Heart right ventricle (tissue), 16 donors: Measurements from ENCODE around the gene ZMYM3. TPM values are rescaled to one million over a fixed set of nuclear protein-coding genes. Genes with fewer than 3 reads are reported as not detected.

Source experiments
- ATAC-seq, 8 donors: fragments of 200-7000 bp; cut with Tn5 transposase; one replicate each; pipeline ENCODE4 v1.9.1; 2020; ENCODE audit warnings: mild to moderate bottlenecking in 8 of 8, moderate library complexity in 8 of 8, moderate number of reproducible peaks in 1 of 8
- DNase-seq, 2 donors: peaks; one replicate each; pipeline ENCODE4 v3.0.0-alpha.2; 2020
- H3K27ac ChIP-seq, 10 donors: fragments of 200-600 bp; sonication (generic) in 2 of 10; one replicate each; pipeline versions ENCODE4 v1.5.0 to v1.8.0; 2020 to 2022; ENCODE audit warnings: mild to moderate bottlenecking in 3 of 10
- H3K27me3 ChIP-seq, 7 donors: fragments of 200-600 bp; one replicate each; pipeline ENCODE4 v1.8.0; 2021 to 2022; ENCODE audit warnings: mild to moderate bottlenecking in 2 of 7
- H3K36me3 ChIP-seq, 9 donors: fragments of 200-600 bp; sonication (generic) in 1 of 9; one replicate each; pipeline versions ENCODE4 v1.5.0 to v1.8.0; 2020 to 2022; ENCODE audit warnings: mild to moderate bottlenecking in 2 of 9
- H3K4me1 ChIP-seq, 9 donors: fragments of 200-600 bp; sonication (generic) in 1 of 9; one replicate each; pipeline versions ENCODE4 v1.5.0 to v1.8.0; 2020 to 2022; ENCODE audit warnings: mild to moderate bottlenecking in 4 of 9
- H3K4me3 ChIP-seq, 10 donors: fragments of 200-600 bp; sonication (generic) in 2 of 10; one replicate each; pipeline versions ENCODE4 v1.5.0 to v1.8.0; 2020 to 2022; ENCODE audit warnings: mild to moderate bottlenecking in 7 of 10, moderate library complexity in 2 of 10
- H3K9me3 ChIP-seq, 11 donors: fragments of 200-600 bp in 10 of 11; sonication (generic) in 2 of 11; one replicate each; pipeline versions ENCODE4 v1.5.0 to v1.8.0; 2013 to 2022; ENCODE audit warnings: mild to moderate bottlenecking in 2 of 11, control low read depth in 1 of 11, moderate library complexity in 1 of 11
- WGBS, 2 donors: extraction: QIAGEN DNeasy Blood & Tissue Kit; methylation state at CpG; one replicate each; pipeline ENCODE4 v1.1.7; 2013; ENCODE audit warnings: inconsistent platforms in 1 of 2; 5-methylcytosine and 5-hydroxymethylcytosine counted together
- intact Hi-C, 10 donors: fragments of 100-400 bp; cut with DNase I; formaldehyde crosslinking; loops; one replicate each; pipeline versions ENCODE4 v1.11.1 to v1.14.2; 2022
- polyA plus RNA-seq, 2 donors: library from polyadenylated mRNA; stranded (reverse); fragments of 200-250 nt; gene quantifications; one replicate each; pipeline ENCODE4 v1.2.3, GENCODE V29; 2013
- total RNA-seq, 10 donors: library from RNA; stranded (reverse); fragmentation: NEBNext Ultra II Directional in 3 of 10; extraction: Animal tissue kit (Norgen Biotek cat#: 25700) in 3 of 10; gene quantifications; one replicate each; pipeline versions ENCODE4 v1.2.1 to v1.2.4, GENCODE V29; 2021 to 2023
- TF ChIP-seq, protein P1 (sequence below), 9 donors: fragments of 200-600 bp; sonication (generic) in 2 of 9; IDR thresholded peaks; one replicate each; pipeline versions ENCODE4 v1.5.0 to v1.8.0; 2021 to 2022; ENCODE audit warnings: antibody characterized with exemption in 9 of 9, mild to moderate bottlenecking in 5 of 9, moderate library complexity in 1 of 9
- donor health status: Arrhythmogenic right ventricular cardiomyopathy.
- donor health status: ischemic (EF 13 %, LVEDD 7.1; RV severe dilation, severe dysfunction).
- donor health status: healthy with polysubstance abuse.
- donor health status: DM: no; HTN: yes; CAD: no.
- donor health status: DM: no; HTN: no; CAD: no.
- donor health status: ischemic (EF 25% LVEDD 6.9; RV normal size, moderate dysfunction).
- donor health status: ischemic (EF 25% LVEDD 5.7; RV mildly dilated, moderate dysfunction).
- donor health status: healthy.
- donor health status: DM: yes; HTN: yes; CAD: no.
- donor health status: Ischemic cardiomyopathy.
- donor health status: ischemic (EF 35%, LVEDD 5.7; RV mildly dilated, moderate dysfunction).
- donor health status: nonischemic (EF 11% LVEDD 7.7; RV severe dilation, severe dysfunction).
- donor health status: DM: yes; HTN: yes; CAD: no.
- donor health status: PGD.
- donor health status: ischemic (EF 29% LVEDD 5.4; RV normal size, mild dysfunction).
- donor health status: nonischemic (EF 23%, LVEDD 6.1; RV moderate dilation, normal function).

Gene ZMYM3
- total and polyA plus RNA-seq, 12 donors: 4.4 to 18.7 (median 15.8) TPM

DNA sequence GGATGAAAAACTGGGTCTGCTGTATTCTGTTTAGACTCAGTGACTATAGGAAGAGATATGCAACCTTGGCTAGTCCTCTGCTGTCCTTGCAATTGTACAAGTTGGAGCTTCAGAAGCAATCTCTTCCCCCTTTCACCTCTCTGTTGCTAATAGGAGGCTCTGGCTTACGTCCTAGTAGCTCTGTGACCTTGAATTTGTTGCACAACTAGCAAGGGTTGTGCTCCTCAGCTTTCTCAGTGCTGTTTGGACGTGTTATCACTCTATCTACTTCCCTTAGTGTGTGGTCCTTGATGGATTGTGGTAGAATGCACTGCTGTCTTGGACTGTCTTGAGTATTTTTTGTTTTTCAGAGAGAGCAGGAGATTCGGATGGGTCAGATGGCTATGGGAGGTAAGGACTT, 44.2 kb upstream of the ZMYM3 start:
- Histone ChIP-seq H3K27ac (peak overlapping the region in 4 of 10 donors; percentile 9 to 53 (median 34)), H3K4me3 (no peak overlapping the region), H3K4me1 (peaks cover 0 to 17% (median 0%) of the 10 kb centered on the region in 9 donors), H3K27me3 (no peaks in the 10 kb centered on the region), H3K9me3 (no peaks in the 10 kb centered on the region), H3K36me3 (peaks cover 0 to 83% (median 40%) of the 10 kb centered on the region in 9 donors)
- intact Hi-C loops: no loop called here
- ATAC-seq: peak in 1 of 8 donors; percentile 28
- no peak for DNase-seq
- 49 to 64% methylated on average over 3 of the region's 3 CpGs for WGBS, 2 donors
- TF ChIP-seq, protein P1, sequence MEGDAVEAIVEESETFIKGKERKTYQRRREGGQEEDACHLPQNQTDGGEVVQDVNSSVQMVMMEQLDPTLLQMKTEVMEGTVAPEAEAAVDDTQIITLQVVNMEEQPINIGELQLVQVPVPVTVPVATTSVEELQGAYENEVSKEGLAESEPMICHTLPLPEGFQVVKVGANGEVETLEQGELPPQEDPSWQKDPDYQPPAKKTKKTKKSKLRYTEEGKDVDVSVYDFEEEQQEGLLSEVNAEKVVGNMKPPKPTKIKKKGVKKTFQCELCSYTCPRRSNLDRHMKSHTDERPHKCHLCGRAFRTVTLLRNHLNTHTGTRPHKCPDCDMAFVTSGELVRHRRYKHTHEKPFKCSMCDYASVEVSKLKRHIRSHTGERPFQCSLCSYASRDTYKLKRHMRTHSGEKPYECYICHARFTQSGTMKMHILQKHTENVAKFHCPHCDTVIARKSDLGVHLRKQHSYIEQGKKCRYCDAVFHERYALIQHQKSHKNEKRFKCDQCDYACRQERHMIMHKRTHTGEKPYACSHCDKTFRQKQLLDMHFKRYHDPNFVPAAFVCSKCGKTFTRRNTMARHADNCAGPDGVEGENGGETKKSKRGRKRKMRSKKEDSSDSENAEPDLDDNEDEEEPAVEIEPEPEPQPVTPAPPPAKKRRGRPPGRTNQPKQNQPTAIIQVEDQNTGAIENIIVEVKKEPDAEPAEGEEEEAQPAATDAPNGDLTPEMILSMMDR (IDR thresholded peaks at IDR 0.05): no peak

DNA sequence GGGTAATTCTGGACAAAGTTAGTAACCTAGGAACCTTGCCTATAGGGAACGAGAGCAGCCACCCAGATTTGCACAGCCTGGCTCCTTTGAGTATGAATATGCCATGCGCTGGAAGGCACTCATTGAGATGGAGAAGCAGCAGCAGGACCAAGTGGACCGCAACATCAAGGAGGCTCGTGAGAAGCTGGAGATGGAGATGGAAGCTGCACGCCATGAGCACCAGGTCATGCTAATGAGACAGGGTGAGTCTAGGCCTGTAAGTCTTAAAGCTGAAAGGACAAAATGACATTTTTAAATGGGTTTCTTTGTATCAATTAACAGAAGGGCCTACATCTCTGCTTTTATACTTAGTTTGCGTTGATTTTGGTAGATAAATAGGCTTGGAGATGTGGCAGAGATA, 42.9 kb upstream of the ZMYM3 start:
- DNase-seq: no peak

DNA sequence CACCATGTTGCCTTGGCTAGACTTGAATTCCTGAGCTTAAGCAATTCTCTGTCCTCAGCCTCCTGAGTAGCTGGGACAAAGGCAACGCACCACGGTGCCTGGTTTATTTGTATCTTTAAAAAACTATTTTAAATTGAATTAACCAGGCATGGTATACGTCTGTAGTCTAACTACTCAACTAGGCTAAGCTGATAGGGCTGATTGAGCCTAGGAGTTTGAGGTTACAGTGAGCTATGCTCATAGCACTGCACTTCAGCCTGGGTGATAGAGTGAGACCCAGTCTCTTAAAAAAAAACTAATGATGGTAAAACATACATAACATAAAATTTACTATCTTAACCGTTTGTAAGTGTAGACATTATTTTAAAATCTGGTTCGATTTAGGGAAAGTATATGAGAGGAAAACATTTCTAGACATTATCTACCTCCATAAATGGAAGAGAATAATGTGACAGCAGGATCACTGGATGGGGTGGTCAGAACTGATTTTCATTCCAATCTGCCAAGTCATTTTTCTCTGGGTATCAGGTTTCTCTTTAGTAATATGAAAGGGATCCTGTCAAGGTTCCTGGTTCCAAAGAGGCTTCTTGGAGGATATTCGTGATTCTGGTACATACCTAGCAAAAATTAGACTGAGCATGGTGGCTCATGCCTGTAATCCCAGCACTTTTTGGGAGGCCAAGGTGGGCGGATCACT, 38.9 kb upstream of the ZMYM3 start:
- Histone ChIP-seq H3K27me3 (peaks cover 0 to 11% (median 0%) of the 10 kb centered on the region in 7 donors), H3K36me3 (peaks cover 0 to 88% (median 40%) of the 10 kb centered on the region in 9 donors), H3K4me1 (peaks cover 0 to 12% (median 0%) of the 10 kb centered on the region in 9 donors), H3K9me3 (no peaks in the 10 kb centered on the region), H3K4me3 (no peak overlapping the region), H3K27ac (no peak overlapping the region)
- 88 to 91% methylated on average over 7 of the region's 7 CpGs for WGBS, 2 donors
- TF ChIP-seq, protein P1 (IDR thresholded peaks at IDR 0.05): no peak
- intact Hi-C loops: no loop called here
- ATAC-seq (no peak), DNase-seq (no peak)

More for the DNA sequence above, 42.9 kb upstream of the ZMYM3 start:
- H3K27me3 ChIP-seq: no peaks in the 10 kb centered on the region
- ATAC-seq: no peak
- peaks cover 0 to 10% (median 0%) of the 10 kb centered on the region in 9 donors for H3K4me1 ChIP-seq
- no peaks in the 10 kb centered on the region for H3K9me3 ChIP-seq
- intact Hi-C loops: no loop called here
- WGBS, 2 donors: 88 to 97% methylated on average over 6 of the region's 6 CpGs
- peaks cover 0 to 96% (median 45%) of the 10 kb centered on the region in 9 donors for H3K36me3 ChIP-seq
- H3K4me3 ChIP-seq: no peak overlapping the region
- TF ChIP-seq, protein P1 (IDR thresholded peaks at IDR 0.05): no peak
- no peak overlapping the region for H3K27ac ChIP-seq

DNA sequence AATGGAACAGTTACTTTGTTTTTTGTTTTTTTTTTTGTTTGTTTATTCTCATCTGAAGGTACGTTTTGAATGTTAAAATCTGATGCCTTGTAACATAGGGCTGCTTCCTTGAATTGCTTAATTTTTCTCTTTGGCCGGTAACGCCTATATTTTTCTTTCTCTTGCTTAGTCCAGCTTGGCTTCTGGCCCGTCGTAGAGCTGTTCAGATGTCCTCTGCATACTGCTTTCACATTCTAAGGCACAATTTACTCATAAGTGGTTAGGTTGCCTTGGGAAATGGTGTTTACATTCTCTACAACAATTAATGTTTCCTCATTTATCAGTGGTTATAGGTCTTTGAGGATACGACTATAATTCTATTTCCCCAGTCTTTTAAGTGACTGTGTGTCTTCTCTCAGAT, 37.4 kb upstream of the ZMYM3 start:
- 71 to 72% methylated on average over 6 of the region's 6 CpGs for WGBS, 2 donors
- Histone ChIP-seq H3K36me3 (peaks cover 0 to 81% (median 34%) of the 10 kb centered on the region in 9 donors), H3K9me3 (no peaks in the 10 kb centered on the region), H3K4me3 (no peak overlapping the region), H3K27ac (no peak overlapping the region), H3K27me3 (peaks cover 0 to 11% (median 0%) of the 10 kb centered on the region in 7 donors), H3K4me1 (peaks cover 0 to 20% (median 11%) of the 10 kb centered on the region in 9 donors)
- intact Hi-C loops: no loop called here
- DNase-seq (no peak), ATAC-seq (no peak)
- TF ChIP-seq, protein P1 (IDR thresholded peaks at IDR 0.05): no peak
